ENCODE data around the gene PARL.

- no peak for TF ChIP-seq CTCF (IDR thresholded peaks at IDR 0.05)
- TF ChIP-seq EZH2phosphoT487 (IDR thresholded peaks at IDR 0.05; ENCODE audit: borderline replicate concordance, low read depth): no peak
- no peak for TF ChIP-seq NFIC (IDR thresholded peaks at IDR 0.05; ENCODE audit: borderline replicate concordance)
- no peak for TF ChIP-seq POLR2AphosphoS5 (IDR thresholded peaks at IDR 0.05; ENCODE audit: low read depth, low read length)
- no peak for TF ChIP-seq ZBTB33 (IDR thresholded peaks at IDR 0.05; ENCODE audit: borderline replicate concordance, low read depth)
- no peak for TF ChIP-seq SMC3 (IDR thresholded peaks at IDR 0.05; ENCODE audit: low read depth, low read length)
- no peak for TF ChIP-seq TCF12 (IDR thresholded peaks at IDR 0.05)
- TF ChIP-seq MXI1 (IDR thresholded peaks at IDR 0.05; ENCODE audit: low read depth, low read length): no peak
- no peak for TF ChIP-seq CHD2 (IDR thresholded peaks at IDR 0.05; ENCODE audit: low read length, partially characterized antibody)
- no peak for TF ChIP-seq REST (IDR thresholded peaks at IDR 0.05; ENCODE audit: low read depth, low read length)
- TF ChIP-seq TEAD4 (IDR thresholded peaks at IDR 0.05; ENCODE audit: borderline replicate concordance, insufficient read depth): no peak
- no peak for TF ChIP-seq RAD21 (IDR thresholded peaks at IDR 0.05; ENCODE audit: low read length)
- no peak for TF ChIP-seq FOXM1 (IDR thresholded peaks at IDR 0.05; ENCODE audit: low read depth)
Observed at GRCh38 chr3:183920416-183920815, 35.7 kb upstream of the PARL start.

Data from SK-N-SH (cell line).